ENCODE measurements around the gene OBP2A.

- TF ChIP-seq CTCF (conservative IDR thresholded peaks at IDR 0.05 in 1 of 2, IDR thresholded peaks at IDR 0.05 in 1 of 2; ENCODE audit: extremely low read depth in 1 of 2, insufficient read depth in 1 of 2, low read depth in 1 of 2, low read length in 2 of 2) = no peak
- no peak for TF ChIP-seq EZH2 (IDR thresholded peaks at IDR 0.05; ENCODE audit: borderline replicate concordance, low read length)
Observed at GRCh38 chr9:135555910-135556309, 10.0 kb downstream of the OBP2A start.

Measured in mammary epithelial cell (primary cell).